Measurements from ENCODE around the gene UBE2L3.
A peak's percentile ranks its signal among the peaks of the same experiment; 100 is the strongest.

UBE2L3 gene

GRCh38 chr22:21651521-21652009 lies 84.1 kb downstream of the UBE2L3 start:
- Histone ChIP-seq H3K27ac (ENCODE audit: low read depth, low read length, poor library complexity, severe bottlenecking) (peak overlapping the region; percentile 53), H3K27me3 (ENCODE audit: insufficient read depth, low read length) (no peaks in the 10 kb centered on the region), H3K4me1 (ENCODE audit: insufficient read depth, low read length, severe bottlenecking) (peaks cover 25% of the 10 kb centered on the region), H4K20me1 (ENCODE audit: insufficient read depth, low read length) (no peaks in the 10 kb centered on the region), H2AFZ (ENCODE audit: low read length) (peak overlapping the region; percentile 6; the same call in 1 of the 2 replicates), H3K9ac (ENCODE audit: low read length) (peak overlapping the region; percentile 77), H3F3A (ENCODE audit: insufficient read depth, low read length) (no peaks in the 10 kb centered on the region), H3K79me2 (ENCODE audit: insufficient read depth, low read length) (no peaks in the 10 kb centered on the region), H3K36me3 (ENCODE audit: insufficient read depth, low read length) (peaks cover 27% of the 10 kb centered on the region; the same call in 1 of the 2 replicates), H3K4me2 (ENCODE audit: low read length) (peak overlapping the region; percentile 88), H3K4me3 (ENCODE audit: low read depth, low read length, poor library complexity, severe bottlenecking) (peak overlapping the region; percentile 77), H3K9me2 (ENCODE audit: low read depth, low read length) (no peaks in the 10 kb centered on the region), H3K9me3 (ENCODE audit: low read length) (no peaks in the 10 kb centered on the region)
- no peak for TF ChIP-seq EZH2 (IDR thresholded peaks at IDR 0.05; ENCODE audit: borderline replicate concordance, low read length)
- no peak for TF ChIP-seq CTCF (IDR thresholded peaks at IDR 0.05; ENCODE audit: low read length)

GRCh38 chr22:21652010-21652546 lies 84.6 kb downstream of the UBE2L3 start:
- Histone ChIP-seq H3K4me2 (ENCODE audit: low read length) (peak overlapping the region; percentile 88), H3K4me1 (ENCODE audit: insufficient read depth, low read length, severe bottlenecking) (peaks cover 30% of the 10 kb centered on the region), H3K27me3 (ENCODE audit: insufficient read depth, low read length) (no peaks in the 10 kb centered on the region), H3K9me3 (ENCODE audit: low read length) (no peaks in the 10 kb centered on the region), H4K20me1 (ENCODE audit: insufficient read depth, low read length) (no peaks in the 10 kb centered on the region), H3K9me2 (ENCODE audit: low read depth, low read length) (no peaks in the 10 kb centered on the region), H3K27ac (ENCODE audit: low read depth, low read length, poor library complexity, severe bottlenecking) (peak overlapping the region; percentile 53), H3K79me2 (ENCODE audit: insufficient read depth, low read length) (no peaks in the 10 kb centered on the region), H3K36me3 (ENCODE audit: insufficient read depth, low read length) (peaks cover 24% of the 10 kb centered on the region; the same call in 1 of the 2 replicates), H3F3A (ENCODE audit: insufficient read depth, low read length) (no peaks in the 10 kb centered on the region), H2AFZ (ENCODE audit: low read length) (no peak overlapping the region), H3K4me3 (ENCODE audit: low read depth, low read length, poor library complexity, severe bottlenecking) (peak overlapping the region; percentile 77), H3K9ac (ENCODE audit: low read length) (peak overlapping the region; percentile 77)
- TF ChIP-seq EZH2 (IDR thresholded peaks at IDR 0.05; ENCODE audit: borderline replicate concordance, low read length) (no peak), CTCF (IDR thresholded peaks at IDR 0.05; ENCODE audit: low read length) (no peak)

- Histone ChIP-seq H3K27me3 (ENCODE audit: insufficient read depth, low read length) (no peaks in the 10 kb centered on the region), H3K9me2 (ENCODE audit: low read depth, low read length) (no peaks in the 10 kb centered on the region), H3K4me1 (ENCODE audit: insufficient read depth, low read length, severe bottlenecking) (peaks cover 32% of the 10 kb centered on the region), H2AFZ (ENCODE audit: low read length) (no peak overlapping the region), H3K4me3 (ENCODE audit: low read depth, low read length, poor library complexity, severe bottlenecking) (peak overlapping the region; percentile 77), H3F3A (ENCODE audit: insufficient read depth, low read length) (no peaks in the 10 kb centered on the region), H3K4me2 (ENCODE audit: low read length) (peak overlapping the region; percentile 88), H3K27ac (ENCODE audit: low read depth, low read length, poor library complexity, severe bottlenecking) (peak overlapping the region; percentile 35), H3K79me2 (ENCODE audit: insufficient read depth, low read length) (no peaks in the 10 kb centered on the region), H3K9me3 (ENCODE audit: low read length) (no peaks in the 10 kb centered on the region), H4K20me1 (ENCODE audit: insufficient read depth, low read length) (no peaks in the 10 kb centered on the region), H3K9ac (ENCODE audit: low read length) (peak overlapping the region; percentile 77), H3K36me3 (ENCODE audit: insufficient read depth, low read length) (peaks cover 21% of the 10 kb centered on the region; the same call in 1 of the 2 replicates)
- TF ChIP-seq EZH2 (IDR thresholded peaks at IDR 0.05; ENCODE audit: borderline replicate concordance, low read length) = no peak
- TF ChIP-seq CTCF (IDR thresholded peaks at IDR 0.05; ENCODE audit: low read length) = peak; percentile 41; the same call in 1 of the 2 replicates
Observed at GRCh38 chr22:21652547-21653545, 85.3 kb downstream of the UBE2L3 start.

Measured in OCI-LY1 (cell line).